ENCODE results near the gene CBFA2T2. TPM values are rescaled to one million over a fixed set of nuclear protein-coding genes. Genes with fewer than 3 reads are reported as not detected.
A peak's percentile ranks its signal among the peaks of the same experiment; 100 is the strongest.
"Not testable (repeated sequence)": the region's sequence is repeated elsewhere in the genome, so short reads cannot be mapped to it uniquely, and the experiment has no call there.

Gene CBFA2T2
- total RNA-seq, 3 donors from 2014 or later (not counting 1 experiment from before 2014, with no cell fraction given) = 16.5 to 27.5 (median 18.5) TPM

DNA sequence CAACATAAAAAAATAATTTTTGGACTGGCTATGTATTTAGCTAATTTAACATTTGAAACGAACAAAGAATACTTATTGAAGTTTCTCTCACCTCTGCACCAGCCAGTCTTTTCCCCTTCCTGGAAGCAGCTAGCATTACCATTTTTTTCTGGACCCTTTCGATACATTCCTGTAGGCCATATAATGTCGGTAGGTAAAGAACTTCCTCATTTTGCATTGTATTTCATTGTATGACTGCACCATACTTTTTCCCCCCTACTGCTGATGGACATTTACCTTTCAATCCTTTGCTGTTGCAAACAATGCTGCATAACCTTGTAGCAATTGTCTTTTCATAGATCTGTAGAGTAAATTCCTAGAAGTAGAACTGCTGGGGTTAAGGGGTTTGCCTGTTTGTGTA, 17.6 kb downstream of the CBFA2T2 start:
- Mint-ChIP-seq H3K27ac (no peak overlapping the region), H3K4me1 (peaks cover 17 to 28% of the 10 kb centered on the region in 2 donors), H3K27me3 (ENCODE audit: low read depth in 2 of 2) (no peaks in the 10 kb centered on the region), H3K4me3 (no peak overlapping the region), H3K9me3 (no peaks in the 10 kb centered on the region), H3K36me3 (no peaks in the 10 kb centered on the region)
- intact Hi-C loops (cut with micrococcal nuclease) = no loop called here
- Histone ChIP-seq H3K4me3 (ENCODE audit: low read length) (no peak overlapping the region), H3K9me3 (ENCODE audit: control insufficient read depth, insufficient read depth, low read length) (no peaks in the 10 kb centered on the region), H3K36me3 (ENCODE audit: control insufficient read depth, insufficient read depth, low read length) (no peaks in the 10 kb centered on the region), H3K4me1 (ENCODE audit: control insufficient read depth, insufficient read depth, low read length) (no peaks in the 10 kb centered on the region), H3K27ac (ENCODE audit: low read length) (no peak overlapping the region), H3K27me3 (ENCODE audit: control insufficient read depth, insufficient read depth, low read length) (no peaks in the 10 kb centered on the region)
- 67% methylated on average over 3 of the region's 3 CpGs for WGBS (ENCODE audit: insufficient coverage)
- ATAC-seq (no peak), DNase-seq (no peak)
- TF ChIP-seq, protein P1, sequence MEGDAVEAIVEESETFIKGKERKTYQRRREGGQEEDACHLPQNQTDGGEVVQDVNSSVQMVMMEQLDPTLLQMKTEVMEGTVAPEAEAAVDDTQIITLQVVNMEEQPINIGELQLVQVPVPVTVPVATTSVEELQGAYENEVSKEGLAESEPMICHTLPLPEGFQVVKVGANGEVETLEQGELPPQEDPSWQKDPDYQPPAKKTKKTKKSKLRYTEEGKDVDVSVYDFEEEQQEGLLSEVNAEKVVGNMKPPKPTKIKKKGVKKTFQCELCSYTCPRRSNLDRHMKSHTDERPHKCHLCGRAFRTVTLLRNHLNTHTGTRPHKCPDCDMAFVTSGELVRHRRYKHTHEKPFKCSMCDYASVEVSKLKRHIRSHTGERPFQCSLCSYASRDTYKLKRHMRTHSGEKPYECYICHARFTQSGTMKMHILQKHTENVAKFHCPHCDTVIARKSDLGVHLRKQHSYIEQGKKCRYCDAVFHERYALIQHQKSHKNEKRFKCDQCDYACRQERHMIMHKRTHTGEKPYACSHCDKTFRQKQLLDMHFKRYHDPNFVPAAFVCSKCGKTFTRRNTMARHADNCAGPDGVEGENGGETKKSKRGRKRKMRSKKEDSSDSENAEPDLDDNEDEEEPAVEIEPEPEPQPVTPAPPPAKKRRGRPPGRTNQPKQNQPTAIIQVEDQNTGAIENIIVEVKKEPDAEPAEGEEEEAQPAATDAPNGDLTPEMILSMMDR (IDR thresholded peaks at IDR 0.05) = no peak

DNA sequence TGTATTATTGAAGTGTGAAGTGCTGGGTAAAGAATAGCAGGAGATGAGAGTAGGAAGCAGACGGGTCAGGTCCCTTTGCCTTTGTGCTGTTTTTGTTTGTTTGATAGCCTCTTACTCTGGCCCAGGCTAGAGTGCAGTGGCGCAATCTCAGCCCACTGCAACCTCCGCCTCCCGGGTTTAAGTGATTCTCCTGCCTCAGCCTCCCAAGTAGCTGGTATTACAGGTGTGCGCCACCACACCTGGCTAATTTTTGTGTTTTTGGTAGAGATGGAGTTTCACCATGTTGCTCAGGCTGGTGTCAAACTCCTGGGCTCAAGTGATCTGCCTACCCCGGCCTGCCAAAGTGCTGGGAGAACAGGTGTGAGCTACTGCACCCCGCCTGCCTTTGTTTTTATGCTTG, 18.1 kb downstream of the CBFA2T2 start:
- DNase-seq; H3K27me3 Mint-ChIP-seq (ENCODE audit: low read depth in 2 of 2); H3K27ac Mint-ChIP-seq; H3K4me3 Mint-ChIP-seq; H3K36me3 Mint-ChIP-seq; H3K36me3 ChIP-seq (ENCODE audit: control insufficient read depth, insufficient read depth, low read length); intact Hi-C loops (cut with micrococcal nuclease); ATAC-seq; H3K9me3 Mint-ChIP-seq; H3K4me1 ChIP-seq (ENCODE audit: control insufficient read depth, insufficient read depth, low read length); H3K27me3 ChIP-seq (ENCODE audit: control insufficient read depth, insufficient read depth, low read length); H3K9me3 ChIP-seq (ENCODE audit: control insufficient read depth, insufficient read depth, low read length); H3K4me3 ChIP-seq (ENCODE audit: low read length); H3K27ac ChIP-seq (ENCODE audit: low read length): not testable (repeated sequence)
- over 99% methylated on average over 7 of the region's 7 CpGs for WGBS (ENCODE audit: insufficient coverage)
- H3K4me1 Mint-ChIP-seq = peaks cover 17 to 28% of the 10 kb centered on the region in 2 donors

DNA sequence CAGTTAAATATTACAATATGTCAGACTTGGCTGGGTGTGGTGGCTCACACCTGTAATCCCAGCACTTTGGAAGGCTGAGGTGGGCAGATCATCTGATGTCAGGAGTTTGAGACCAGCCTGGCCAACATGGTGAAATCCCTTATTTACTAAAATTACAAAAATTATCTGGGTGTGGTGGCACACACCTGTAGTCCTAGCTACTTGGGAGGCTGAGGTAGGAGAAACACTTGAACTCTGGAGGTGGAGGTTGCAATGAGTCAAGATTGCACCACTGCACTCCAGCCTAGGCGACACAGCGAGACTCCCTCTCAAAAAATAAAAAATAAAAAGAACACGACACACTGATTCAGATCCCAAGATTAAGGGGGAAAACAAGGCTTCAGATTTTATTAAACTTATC, 19.2 kb downstream of the CBFA2T2 start:
- H3K9me3 ChIP-seq (ENCODE audit: control insufficient read depth, insufficient read depth, low read length); intact Hi-C loops (cut with micrococcal nuclease); H3K4me3 ChIP-seq (ENCODE audit: low read length); H3K36me3 ChIP-seq (ENCODE audit: control insufficient read depth, insufficient read depth, low read length); H3K9me3 Mint-ChIP-seq; H3K27me3 ChIP-seq (ENCODE audit: control insufficient read depth, insufficient read depth, low read length); H3K27ac Mint-ChIP-seq; ATAC-seq; H3K27me3 Mint-ChIP-seq (ENCODE audit: low read depth in 2 of 2); H3K27ac ChIP-seq (ENCODE audit: low read length); H3K4me3 Mint-ChIP-seq; H3K4me1 ChIP-seq (ENCODE audit: control insufficient read depth, insufficient read depth, low read length); DNase-seq; H3K36me3 Mint-ChIP-seq: not testable (repeated sequence)
- no CpG with 5 or more reads among the region's 3 CpGs for WGBS (ENCODE audit: insufficient coverage)
- H3K4me1 Mint-ChIP-seq = peaks cover 17 to 28% of the 10 kb centered on the region in 2 donors

DNA sequence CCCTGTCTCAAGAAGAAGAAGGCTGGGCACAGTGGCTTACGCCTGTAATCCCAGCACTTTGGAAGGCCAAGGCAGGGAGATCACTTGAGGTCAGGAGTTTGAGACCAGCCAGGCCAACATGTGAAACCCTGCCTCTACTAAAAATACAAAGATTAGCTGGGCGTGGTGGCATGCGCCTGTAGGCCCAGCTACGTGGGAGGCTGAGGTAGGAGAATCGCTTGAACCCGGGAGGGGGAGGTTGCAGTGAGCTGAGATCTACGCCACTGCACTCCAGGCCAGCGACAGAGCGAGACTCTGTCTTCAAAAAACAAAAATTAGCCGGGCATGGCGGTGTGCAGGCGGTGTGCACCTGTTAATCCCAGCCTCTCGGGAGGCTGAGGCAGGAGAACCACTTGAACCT, 22.0 kb downstream of the CBFA2T2 start:
- H3K4me1 ChIP-seq (ENCODE audit: control insufficient read depth, insufficient read depth, low read length); H3K9me3 Mint-ChIP-seq; H3K27ac Mint-ChIP-seq; H3K36me3 ChIP-seq (ENCODE audit: control insufficient read depth, insufficient read depth, low read length); H3K9me3 ChIP-seq (ENCODE audit: control insufficient read depth, insufficient read depth, low read length); intact Hi-C loops (cut with micrococcal nuclease); H3K27me3 ChIP-seq (ENCODE audit: control insufficient read depth, insufficient read depth, low read length); H3K27me3 Mint-ChIP-seq (ENCODE audit: low read depth in 2 of 2); H3K4me3 ChIP-seq (ENCODE audit: low read length); H3K4me3 Mint-ChIP-seq; ATAC-seq; H3K27ac ChIP-seq (ENCODE audit: low read length); H3K36me3 Mint-ChIP-seq; DNase-seq: not testable (repeated sequence)
- WGBS (ENCODE audit: insufficient coverage) = 98% methylated on average over 13 of the region's 13 CpGs
- H3K4me1 Mint-ChIP-seq = peaks cover 10 to 22% of the 10 kb centered on the region in 2 donors

DNA sequence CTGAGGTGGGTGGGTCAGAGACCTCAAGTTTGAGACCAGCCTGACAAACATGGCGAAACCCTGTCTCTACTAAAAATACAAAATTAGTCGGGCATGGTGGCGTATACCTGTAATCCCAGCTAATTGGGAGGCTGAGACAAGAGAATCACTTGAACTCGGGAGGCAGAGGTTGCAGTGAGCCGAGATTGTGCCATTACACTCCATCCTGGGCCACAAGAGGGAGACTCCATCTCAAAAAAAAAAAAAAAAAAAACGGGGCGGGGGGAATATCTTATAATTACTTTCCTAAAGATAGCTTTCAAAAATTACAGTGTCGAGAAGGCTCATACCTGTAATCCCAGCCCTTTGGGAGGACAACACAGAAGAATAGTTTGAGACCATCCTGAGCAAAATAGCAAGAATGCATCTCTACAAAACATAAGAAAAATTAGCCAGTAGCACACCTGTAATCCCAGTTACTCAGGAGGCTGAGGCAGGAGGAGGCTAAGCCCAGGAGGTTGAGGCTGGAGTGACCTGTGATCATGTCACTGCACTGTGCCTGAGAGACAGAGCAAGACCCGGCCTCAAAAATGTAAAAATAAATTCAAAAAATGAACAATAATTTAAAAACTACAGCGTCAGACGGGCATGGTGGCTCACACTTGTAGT, 25.8 kb downstream of the CBFA2T2 start:
- Mint-ChIP-seq H3K9me3 (no peaks in the 10 kb centered on the region), H3K27ac (no peak overlapping the region), H3K4me1 (peaks cover 3 to 7% of the 10 kb centered on the region in 2 donors), H3K4me3 (no peak overlapping the region), H3K27me3 (ENCODE audit: low read depth in 2 of 2) (no peaks in the 10 kb centered on the region), H3K36me3 (no peaks in the 10 kb centered on the region)
- Histone ChIP-seq H3K4me3 (ENCODE audit: low read length) (no peak overlapping the region), H3K27me3 (ENCODE audit: control insufficient read depth, insufficient read depth, low read length) (no peaks in the 10 kb centered on the region), H3K4me1 (ENCODE audit: control insufficient read depth, insufficient read depth, low read length) (no peaks in the 10 kb centered on the region), H3K27ac (ENCODE audit: low read length) (no peak overlapping the region), H3K9me3 (ENCODE audit: control insufficient read depth, insufficient read depth, low read length) (no peaks in the 10 kb centered on the region), H3K36me3 (ENCODE audit: control insufficient read depth, insufficient read depth, low read length) (no peaks in the 10 kb centered on the region)
- ATAC-seq (no peak), DNase-seq (peak in 1 of 2 donors; percentile 28)
- TF ChIP-seq, protein P1 (IDR thresholded peaks at IDR 0.05) = peak; percentile 13
- 96% methylated on average over 8 of the region's 11 CpGs for WGBS (ENCODE audit: insufficient coverage)
- intact Hi-C loops (cut with micrococcal nuclease) = no loop called here
